Transverse colon (tissue), 4 donors: ENCODE results near the gene HES4.

ENCODE experiments used
- CTCF ChIP-seq, 5 experiments: fragments of 200-600 bp in 3 of 5; fragments of 450-650 bp in 2 of 5; sonication (generic) in 3 of 5; IDR thresholded peaks; 1 replicate in 2 of 5; 2 replicates in 3 of 5; pipeline ENCODE4 v1.5.1; 2016 to 2017; ENCODE audit warnings: antibody characterized with exemption in 5 of 5, inconsistent platforms in 3 of 5, mild to moderate bottlenecking in 2 of 5, moderate library complexity in 1 of 5
- EP300 ChIP-seq: sonication (generic); formaldehyde crosslinking; IDR thresholded peaks from one replicate; pipeline ENCODE4 v1.6.1; 2017; ENCODE audit warnings: antibody characterized with exemption, low read depth
- POLR2A ChIP-seq: fragments of 450-650 bp; IDR thresholded peaks from one replicate; pipeline ENCODE4 v1.6.1; 2016; ENCODE audit warnings: antibody characterized with exemption, mild to moderate bottlenecking, moderate library complexity
- POLR2AphosphoS5 ChIP-seq, 3 donors: sonication (generic); formaldehyde crosslinking; IDR thresholded peaks; one replicate each; pipeline ENCODE4 v1.6.1; 2016; ENCODE audit warnings: antibody characterized with exemption in 3 of 3

- TF ChIP-seq CTCF (IDR thresholded peaks at IDR 0.05) (no peak), EP300 (no peak), POLR2AphosphoS5 (IDR thresholded peaks at IDR 0.05) (no peak), POLR2A (no peak)
Observed at GRCh38 chr1:1021920-1022259, 22.0 kb upstream of the HES4 start.
